ENCODE data around the gene TNXB. TPM values are rescaled to one million over a fixed set of nuclear protein-coding genes. Genes with fewer than 3 reads are reported as not detected.

Gene TNXB
- total RNA-seq, 1 donor from 2014 or later = 1.9 TPM

GRCh38 chr6:32111424-32112066 is 2.4 kb upstream of the TNXB start:
- Mint-ChIP-seq H3K9me3 (ENCODE audit: low read depth) (no peaks in the 10 kb centered on the region), H3K27ac (ENCODE audit: unreplicated experiment) (no peak overlapping the region), H3K36me3 (ENCODE audit: low read depth) (peaks cover 9% of the 10 kb centered on the region), H3K27me3 (ENCODE audit: low read depth) (peaks cover 8% of the 10 kb centered on the region), H3K4me1 (ENCODE audit: low read depth) (peaks cover 40% of the 10 kb centered on the region), H3K4me3 (ENCODE audit: unreplicated experiment) (no peak overlapping the region)
- no peak for DNase-seq (ENCODE audit: low spot score)
- TF ChIP-seq, protein P1, sequence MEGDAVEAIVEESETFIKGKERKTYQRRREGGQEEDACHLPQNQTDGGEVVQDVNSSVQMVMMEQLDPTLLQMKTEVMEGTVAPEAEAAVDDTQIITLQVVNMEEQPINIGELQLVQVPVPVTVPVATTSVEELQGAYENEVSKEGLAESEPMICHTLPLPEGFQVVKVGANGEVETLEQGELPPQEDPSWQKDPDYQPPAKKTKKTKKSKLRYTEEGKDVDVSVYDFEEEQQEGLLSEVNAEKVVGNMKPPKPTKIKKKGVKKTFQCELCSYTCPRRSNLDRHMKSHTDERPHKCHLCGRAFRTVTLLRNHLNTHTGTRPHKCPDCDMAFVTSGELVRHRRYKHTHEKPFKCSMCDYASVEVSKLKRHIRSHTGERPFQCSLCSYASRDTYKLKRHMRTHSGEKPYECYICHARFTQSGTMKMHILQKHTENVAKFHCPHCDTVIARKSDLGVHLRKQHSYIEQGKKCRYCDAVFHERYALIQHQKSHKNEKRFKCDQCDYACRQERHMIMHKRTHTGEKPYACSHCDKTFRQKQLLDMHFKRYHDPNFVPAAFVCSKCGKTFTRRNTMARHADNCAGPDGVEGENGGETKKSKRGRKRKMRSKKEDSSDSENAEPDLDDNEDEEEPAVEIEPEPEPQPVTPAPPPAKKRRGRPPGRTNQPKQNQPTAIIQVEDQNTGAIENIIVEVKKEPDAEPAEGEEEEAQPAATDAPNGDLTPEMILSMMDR (IDR thresholded peaks at IDR 0.05) = no peak

DNA sequence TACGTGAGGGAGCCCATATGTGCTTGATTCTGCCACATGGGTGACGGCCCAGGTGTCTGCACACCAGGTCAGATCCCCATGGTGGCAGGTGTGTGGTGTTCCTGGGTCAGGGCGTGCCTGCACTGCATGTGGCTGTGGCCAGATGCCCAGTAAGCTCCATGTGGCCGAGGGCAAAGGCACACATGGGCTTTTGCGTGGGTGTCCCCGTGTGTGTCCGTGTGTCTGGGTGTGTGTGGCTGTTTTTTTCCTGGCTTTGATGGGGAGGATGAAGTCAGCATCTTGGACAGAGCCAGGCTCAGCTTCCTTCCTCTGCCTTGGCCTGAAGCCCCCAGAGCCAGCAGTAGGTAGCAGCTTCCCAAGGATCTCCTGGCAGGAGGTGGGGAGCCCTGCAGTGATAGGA is 1.5 kb upstream of the TNXB start:
- Mint-ChIP-seq H3K4me3 (ENCODE audit: unreplicated experiment) (no peak overlapping the region), H3K9me3 (ENCODE audit: low read depth) (no peaks in the 10 kb centered on the region), H3K36me3 (ENCODE audit: low read depth) (peaks cover 3% of the 10 kb centered on the region), H3K27ac (ENCODE audit: unreplicated experiment) (no peak overlapping the region), H3K4me1 (ENCODE audit: low read depth) (peaks cover 40% of the 10 kb centered on the region), H3K27me3 (ENCODE audit: low read depth) (peaks cover 8% of the 10 kb centered on the region)
- no peak for DNase-seq (ENCODE audit: low spot score)
- TF ChIP-seq, protein P1 (IDR thresholded peaks at IDR 0.05) = no peak

DNA sequence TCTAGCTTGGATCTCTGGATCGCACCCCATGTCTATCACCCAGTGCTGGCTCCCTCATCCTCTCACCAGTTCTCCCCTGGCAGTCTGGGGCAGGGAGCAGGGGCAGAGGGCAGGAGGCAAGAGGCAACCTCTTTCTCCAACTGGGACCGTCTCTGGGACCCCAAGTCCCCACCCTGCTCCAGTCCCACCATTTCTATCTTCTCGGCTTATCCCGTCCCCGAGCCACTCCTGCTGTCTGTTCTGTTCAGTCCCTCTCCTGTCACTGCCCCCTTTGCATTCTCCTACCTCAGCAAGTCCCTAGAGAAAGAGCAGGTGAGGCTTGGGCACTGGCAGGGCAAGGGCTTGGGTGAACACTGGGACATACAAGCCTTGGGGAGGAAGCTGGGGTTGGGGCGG is 625 bp upstream of the TNXB start:
- Mint-ChIP-seq H3K9me3 (ENCODE audit: low read depth) (no peaks in the 10 kb centered on the region), H3K36me3 (ENCODE audit: low read depth) (peaks cover 3% of the 10 kb centered on the region), H3K4me1 (ENCODE audit: low read depth) (peaks cover 37% of the 10 kb centered on the region), H3K27ac (ENCODE audit: unreplicated experiment) (peak overlapping the region; percentile 55), H3K27me3 (ENCODE audit: low read depth) (peaks cover 12% of the 10 kb centered on the region), H3K4me3 (ENCODE audit: unreplicated experiment) (no peak overlapping the region)
- DNase-seq (ENCODE audit: low spot score) = no peak
- TF ChIP-seq, protein P1 (IDR thresholded peaks at IDR 0.05) = no peak

GRCh38 chr6:32108727-32109113 is 418 bp downstream of the TNXB start:
- no peak for DNase-seq (ENCODE audit: low spot score)
- no peaks in the 10 kb centered on the region for H3K9me3 Mint-ChIP-seq (ENCODE audit: low read depth)
- peaks cover 29% of the 10 kb centered on the region for H3K4me1 Mint-ChIP-seq (ENCODE audit: low read depth)
- no peak overlapping the region for H3K4me3 Mint-ChIP-seq (ENCODE audit: unreplicated experiment)
- TF ChIP-seq, protein P1 (IDR thresholded peaks at IDR 0.05) = no peak
- H3K27me3 Mint-ChIP-seq (ENCODE audit: low read depth) = peaks cover 19% of the 10 kb centered on the region
- peak overlapping the region; percentile 42 for H3K27ac Mint-ChIP-seq (ENCODE audit: unreplicated experiment)
- H3K36me3 Mint-ChIP-seq (ENCODE audit: low read depth) = peaks cover 3% of the 10 kb centered on the region

DNA sequence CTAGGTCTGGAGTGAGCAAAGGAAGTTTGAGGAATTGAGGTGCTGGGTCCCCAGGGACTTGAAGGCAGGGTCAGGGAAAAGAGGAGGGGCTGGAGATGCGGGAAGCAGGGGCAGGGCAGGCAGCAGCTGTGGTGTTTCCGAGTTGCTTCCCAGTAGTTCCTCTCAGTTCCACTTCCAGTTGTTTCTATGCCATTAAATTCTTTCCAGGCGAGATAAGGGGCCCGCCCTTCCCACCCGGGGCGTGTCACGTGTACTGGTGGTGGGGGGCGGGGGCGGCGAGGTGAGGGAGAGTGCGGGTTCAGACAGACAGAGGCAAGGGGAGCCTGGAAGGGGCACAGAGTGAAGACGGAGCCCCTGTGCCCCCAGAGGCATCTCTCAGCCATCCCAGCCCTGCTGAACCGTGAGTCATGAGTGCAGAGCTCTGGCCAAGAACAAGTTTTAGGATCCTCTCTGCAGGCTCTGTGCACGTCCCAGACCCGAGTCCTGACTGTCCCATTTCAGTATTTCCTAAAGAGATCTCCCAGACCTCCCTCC is 977 bp downstream of the TNXB start:
- TF ChIP-seq, protein P1 (IDR thresholded peaks at IDR 0.05) = no peak
- Mint-ChIP-seq H3K36me3 (ENCODE audit: low read depth) (no peaks in the 10 kb centered on the region), H3K9me3 (ENCODE audit: low read depth) (no peaks in the 10 kb centered on the region), H3K4me1 (ENCODE audit: low read depth) (peaks cover 25% of the 10 kb centered on the region), H3K4me3 (ENCODE audit: unreplicated experiment) (peak overlapping the region; percentile 56), H3K27me3 (ENCODE audit: low read depth) (peaks cover 21% of the 10 kb centered on the region), H3K27ac (ENCODE audit: unreplicated experiment) (peak overlapping the region; percentile 58)
- DNase-seq (ENCODE audit: low spot score) = no peak

Measured in chondrocyte (in vitro differentiated cells).